ENCODE results near the gene KLHL41. TPM values are rescaled to one million over a fixed set of nuclear protein-coding genes. Genes with fewer than 3 reads are reported as not detected.

KLHL41 gene
- total RNA-seq, 1 experiment from 2014 or later: 0.15 TPM

DNA sequence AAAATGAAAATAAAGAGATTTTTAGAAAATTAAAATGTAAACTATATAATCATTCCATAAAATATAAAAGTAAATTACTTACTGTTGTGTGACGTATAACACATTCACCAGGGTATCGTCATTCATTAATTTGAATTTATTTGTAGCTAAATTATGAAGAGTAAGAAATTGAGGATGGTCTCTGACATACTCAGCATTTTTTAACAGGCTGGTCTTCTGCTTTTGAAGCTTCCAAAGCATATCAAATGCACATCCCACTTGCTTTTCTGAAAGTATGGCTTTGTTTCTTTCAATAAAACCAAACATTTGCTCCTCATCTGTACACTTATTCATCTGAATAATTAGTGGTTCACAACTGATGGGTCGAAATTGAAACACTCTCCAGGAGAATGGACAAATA, 62.1 kb downstream of the KLHL41 start:
- intact Hi-C loops (cut with micrococcal nuclease): no loop called here
- TF ChIP-seq SRF (IDR thresholded peaks at IDR 0.05; ENCODE audit: low read depth): no peak
- TF ChIP-seq RAD21 (IDR thresholded peaks at IDR 0.05; ENCODE audit: low read depth): no peak
- no peak for TF ChIP-seq CEBPB (IDR thresholded peaks at IDR 0.05; ENCODE audit: low read depth)
- no peak for TF ChIP-seq ELF1 (IDR thresholded peaks at IDR 0.05; ENCODE audit: borderline replicate concordance, low read depth)
- no peak for TF ChIP-seq CTCF (IDR thresholded peaks at IDR 0.05 in 2 of 3, conservative IDR thresholded peaks at IDR 0.05 in 1 of 3; ENCODE audit: borderline replicate concordance in 1 of 3, insufficient read depth in 1 of 3, low read depth in 2 of 3, low read length in 2 of 3)
- TF ChIP-seq EGR1 (IDR thresholded peaks at IDR 0.05; ENCODE audit: low read depth): no peak
- TF ChIP-seq ZNF274 (IDR thresholded peaks at IDR 0.05; ENCODE audit: low read depth, low read length): no peak
- no peak for TF ChIP-seq ZFX (IDR thresholded peaks at IDR 0.05)
- TF ChIP-seq CBX3 (IDR thresholded peaks at IDR 0.05; ENCODE audit: low read depth): no peak
- no peak for TF ChIP-seq SP1 (IDR thresholded peaks at IDR 0.05; ENCODE audit: low read depth)
- no peak for TF ChIP-seq YY1 (IDR thresholded peaks at IDR 0.05; ENCODE audit: extremely low read depth, insufficient replicate concordance, low read depth, low read length)
- TF ChIP-seq, protein P1, sequence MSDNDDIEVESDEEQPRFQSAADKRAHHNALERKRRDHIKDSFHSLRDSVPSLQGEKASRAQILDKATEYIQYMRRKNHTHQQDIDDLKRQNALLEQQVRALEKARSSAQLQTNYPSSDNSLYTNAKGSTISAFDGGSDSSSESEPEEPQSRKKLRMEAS (IDR thresholded peaks at IDR 0.05): no peak
- no peak for TF ChIP-seq FOSL1 (IDR thresholded peaks at IDR 0.05; ENCODE audit: low read depth)
- Histone ChIP-seq H3K4me1 (ENCODE audit: control insufficient read depth in 1 of 2, insufficient read depth in 2 of 2, low read length in 2 of 2) (peaks cover 0 to 15% of the 10 kb centered on the region in 2 experiments; a peak in 3 of 4 replicates), H2AFZ (ENCODE audit: low read depth, low read length, poor library complexity, severe bottlenecking) (no peak overlapping the region), H3K27me3 (ENCODE audit: insufficient read depth, low read length) (no peaks in the 10 kb centered on the region), H3K4me3 (replicated peaks in 1 of 2; ENCODE audit: low read depth in 1 of 2, low read length in 2 of 2) (no peak overlapping the region), H3K9ac (ENCODE audit: low read length) (no peak overlapping the region), H3K4me2 (ENCODE audit: low read length) (peak overlapping the region; percentile 17; the same call in 1 of the 2 replicates), H3K79me2 (ENCODE audit: insufficient read depth, low read length) (peaks cover 49% of the 10 kb centered on the region), H3K9me3 (ENCODE audit: control insufficient read depth in 1 of 2, insufficient read depth in 1 of 2, low read depth in 1 of 2, low read length in 2 of 2) (no peaks in the 10 kb centered on the region), H3K36me3 (ENCODE audit: control insufficient read depth in 1 of 2, insufficient read depth in 2 of 2, low read length in 2 of 2) (peaks cover 0 to 4% of the 10 kb centered on the region in 2 experiments; a peak in 1 of 4 replicates), H3K27ac (ENCODE audit: low read depth, low read length) (no peak overlapping the region), H4K20me1 (ENCODE audit: insufficient read depth) (no peaks in the 10 kb centered on the region), H3K9me2 (ENCODE audit: insufficient read depth) (no peaks in the 10 kb centered on the region)
- ChIA-PET CTCF (no interaction called here), RAD21 (ENCODE audit: low non-redundant PET in 1 of 2, low total read pairs in 2 of 2, uncharacterized antibody in 2 of 2, unreplicated experiment in 2 of 2) (no interaction called here), POLR2A (interaction anchor here (2.3 kb wide), 1 partner anchor 13 kb away, joined by 9 read pairs; no protein-coding TSS in a partner anchor)
- ATAC-seq (no peak), DNase-seq (ENCODE audit: low read depth, low spot score) (no peak)
- no TSS peak for BruUV-seq (replicated peaks)

Data from HCT116 (cell line).